ENCODE data around the gene PARP9. TPM values are rescaled to one million over a fixed set of nuclear protein-coding genes. Genes with fewer than 3 reads are reported as not detected.

The PARP9 gene
- total and polyA plus RNA-seq, 2 of the 4 experiments (the other 2 are of a cell fraction), result 6.7 to 7.7 TPM

DNA sequence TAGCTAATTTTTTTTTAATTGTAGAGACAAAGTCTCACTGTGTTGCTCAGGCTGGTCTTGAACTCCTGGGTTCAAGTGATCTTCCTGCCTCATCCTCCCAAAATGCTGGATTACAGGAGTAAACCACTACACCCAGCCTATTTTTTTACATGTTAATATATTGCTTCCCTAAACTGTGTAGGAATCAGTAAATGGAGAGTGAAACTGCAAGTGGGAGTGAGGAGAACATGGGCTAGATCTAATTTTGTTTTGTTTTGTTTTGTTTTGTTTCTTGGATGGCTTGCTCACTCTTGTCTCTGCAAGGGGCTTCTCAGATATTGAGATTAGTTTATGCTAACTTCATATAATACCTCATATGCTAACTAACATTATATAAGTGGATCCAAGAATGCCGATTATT is 44.8 kb upstream of the PARP9 start:
- peaks cover 3% of the 10 kb centered on the region for H3K27me3 ChIP-seq (ENCODE audit: control insufficient read depth, insufficient read depth, low read length)
- H3K4ac ChIP-seq (ENCODE audit: low read depth, low read length), result no peak overlapping the region
- BruUV-seq (replicated peaks), result no TSS peak
- H4K20me1 ChIP-seq (ENCODE audit: insufficient read depth, low read length), result no peaks in the 10 kb centered on the region
- dilution Hi-C loops (cut with HindIII; ENCODE audit: low sequenced_read_pairs, unreplicated experiment), result no loop called here
- H2AK5ac ChIP-seq (ENCODE audit: low read depth, low read length), result no peak overlapping the region
- H3K4me3 ChIP-seq (ENCODE audit: insufficient read depth, low read depth, low read length), result no peak overlapping the region
- no peaks in the 10 kb centered on the region for H3K36me3 ChIP-seq (ENCODE audit: control insufficient read depth, insufficient read depth, low read length)
- no peak overlapping the region for H3K27ac ChIP-seq (ENCODE audit: insufficient read depth, low read length)
- peaks cover 4% of the 10 kb centered on the region for H3K9me3 ChIP-seq (ENCODE audit: control insufficient read depth, insufficient read depth, low read length)
- peaks cover 3% of the 10 kb centered on the region for H3K4me1 ChIP-seq (ENCODE audit: control insufficient read depth, insufficient read depth, low read length)
- H3K79me1 ChIP-seq (ENCODE audit: low read depth in 1 of 2, low read length in 2 of 2), result peaks cover 0 to 2% of the 10 kb centered on the region in 2 experiments; a peak in 1 of 4 replicates
- no CpG with 5 or more reads among the region's 1 CpG for WGBS, 2 experiments (ENCODE audit: extremely low coverage in 2 of 2, insufficient read length in 1 of 2)
- TF ChIP-seq RFX5 (IDR thresholded peaks at IDR 0.05; ENCODE audit: low read depth, low read length) (no peak), MXI1 (IDR thresholded peaks at IDR 0.05; ENCODE audit: borderline replicate concordance, low read depth, low read length) (no peak), CEBPB (IDR thresholded peaks at IDR 0.05; ENCODE audit: low read depth, low read length) (no peak), CTCF (conservative IDR thresholded peaks at IDR 0.05; ENCODE audit: low read depth, low read length) (no peak), RAD21 (IDR thresholded peaks at IDR 0.05; ENCODE audit: low read length) (no peak), NFE2L2 (IDR thresholded peaks at IDR 0.05; ENCODE audit: low read depth, low read length) (no peak), POLR2A (IDR thresholded peaks at IDR 0.05; ENCODE audit: low read depth, low read length) (no peak)
- TF ChIP-seq, protein P1, sequence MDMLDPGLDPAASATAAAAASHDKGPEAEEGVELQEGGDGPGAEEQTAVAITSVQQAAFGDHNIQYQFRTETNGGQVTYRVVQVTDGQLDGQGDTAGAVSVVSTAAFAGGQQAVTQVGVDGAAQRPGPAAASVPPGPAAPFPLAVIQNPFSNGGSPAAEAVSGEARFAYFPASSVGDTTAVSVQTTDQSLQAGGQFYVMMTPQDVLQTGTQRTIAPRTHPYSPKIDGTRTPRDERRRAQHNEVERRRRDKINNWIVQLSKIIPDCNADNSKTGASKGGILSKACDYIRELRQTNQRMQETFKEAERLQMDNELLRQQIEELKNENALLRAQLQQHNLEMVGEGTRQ (IDR thresholded peaks at IDR 0.05; ENCODE audit: low read depth, low read length), result no peak
- TF ChIP-seq, protein P2, sequence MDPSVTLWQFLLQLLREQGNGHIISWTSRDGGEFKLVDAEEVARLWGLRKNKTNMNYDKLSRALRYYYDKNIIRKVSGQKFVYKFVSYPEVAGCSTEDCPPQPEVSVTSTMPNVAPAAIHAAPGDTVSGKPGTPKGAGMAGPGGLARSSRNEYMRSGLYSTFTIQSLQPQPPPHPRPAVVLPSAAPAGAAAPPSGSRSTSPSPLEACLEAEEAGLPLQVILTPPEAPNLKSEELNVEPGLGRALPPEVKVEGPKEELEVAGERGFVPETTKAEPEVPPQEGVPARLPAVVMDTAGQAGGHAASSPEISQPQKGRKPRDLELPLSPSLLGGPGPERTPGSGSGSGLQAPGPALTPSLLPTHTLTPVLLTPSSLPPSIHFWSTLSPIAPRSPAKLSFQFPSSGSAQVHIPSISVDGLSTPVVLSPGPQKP (IDR thresholded peaks at IDR 0.05; ENCODE audit: borderline replicate concordance, low read depth, low read length), result no peak
- no peak overlapping the region for H4K5ac ChIP-seq (ENCODE audit: low read depth, low read length)
- no peak overlapping the region for H4K91ac ChIP-seq (ENCODE audit: insufficient read depth, low read depth, low read length)
- intact Hi-C loops (cut with micrococcal nuclease), result no loop called here
- H2BK120ac ChIP-seq (ENCODE audit: low read depth, low read length), result no peak overlapping the region
- in situ Hi-C loops (cut with MboI; ENCODE audit: low sequenced_read_pairs), result no loop called here
- no peak overlapping the region for H3K14ac ChIP-seq (replicated peaks; ENCODE audit: low read depth, low read length)
- ChIA-PET POLR2A (ENCODE audit: unreplicated experiment) (no interaction called here), CTCF (interaction anchor here (0.6 kb wide), 1 partner anchor 85 kb away, joined by 7 read pairs; no protein-coding TSS in a partner anchor)
- no peak overlapping the region for H3K23ac ChIP-seq (ENCODE audit: low read depth, low read length)
- no peak overlapping the region for H2BK20ac ChIP-seq (ENCODE audit: low read depth, low read length)
- ATAC-seq (ENCODE audit: low read depth), result no peak
- H2AK9ac ChIP-seq (replicated peaks; ENCODE audit: low read depth, low read length, poor library complexity), result no peak overlapping the region
- H4K8ac ChIP-seq (ENCODE audit: low read depth in 2 of 2, low read length in 2 of 2), result no peak overlapping the region
- H2BK5ac ChIP-seq (ENCODE audit: low read depth, low read length, poor library complexity, severe bottlenecking), result no peak overlapping the region
- H3K9me1 ChIP-seq (ENCODE audit: insufficient read depth, low read length), result peaks cover 3% of the 10 kb centered on the region
- DNase-seq, result no peak
- no peak overlapping the region for H2AFZ ChIP-seq (replicated peaks; ENCODE audit: low read length, poor library complexity)
- H3K4me2 ChIP-seq (ENCODE audit: low read depth, low read length), result no peak overlapping the region
- H2BK15ac ChIP-seq (ENCODE audit: low read depth, low read length), result no peak overlapping the region
- H3K56ac ChIP-seq (ENCODE audit: extremely low read depth, insufficient read depth, low read length), result no peak overlapping the region
- no peak overlapping the region for H3K9ac ChIP-seq (ENCODE audit: low read depth, low read length)
- no peak overlapping the region for H3K18ac ChIP-seq (ENCODE audit: low read depth, low read length)

Data from IMR-90 (cell line).